ENCODE measurements around the gene DCLK2. TPM values are rescaled to one million over a fixed set of nuclear protein-coding genes. Genes with fewer than 3 reads are reported as not detected.

DCLK2 gene
- total RNA-seq, 2 experiments from 2014 or later: not detected

GRCh38 chr4:150252306-150252705, 174.1 kb downstream of the DCLK2 start:
- Mint-ChIP-seq H3K9me3 (no peaks in the 10 kb centered on the region), H3K36me3 (ENCODE audit: low read depth) (no peaks in the 10 kb centered on the region), H3K27ac (no peak overlapping the region), H3K27me3 (no peaks in the 10 kb centered on the region), H3K4me1 (ENCODE audit: low read depth) (no peaks in the 10 kb centered on the region), H3K4me3 (no peak overlapping the region)
- POLR2A ChIA-PET: no interaction called here
- ATAC-seq (ENCODE audit: poor library complexity) (no peak), DNase-seq (no peak)
- CTCF ChIA-PET: no interaction called here
- no peak overlapping the region for H3K27ac ChIP-seq (ENCODE audit: low read depth in 1 of 2, low read length in 2 of 2)
- intact Hi-C loops (cut with DNase I, micrococcal nuclease): no loop called here
- no peaks in the 10 kb centered on the region for H3K36me3 ChIP-seq (ENCODE audit: insufficient read depth, low read length)
- no peak overlapping the region for H3K4me3 ChIP-seq (ENCODE audit: low read length)
- TF ChIP-seq, protein P1, sequence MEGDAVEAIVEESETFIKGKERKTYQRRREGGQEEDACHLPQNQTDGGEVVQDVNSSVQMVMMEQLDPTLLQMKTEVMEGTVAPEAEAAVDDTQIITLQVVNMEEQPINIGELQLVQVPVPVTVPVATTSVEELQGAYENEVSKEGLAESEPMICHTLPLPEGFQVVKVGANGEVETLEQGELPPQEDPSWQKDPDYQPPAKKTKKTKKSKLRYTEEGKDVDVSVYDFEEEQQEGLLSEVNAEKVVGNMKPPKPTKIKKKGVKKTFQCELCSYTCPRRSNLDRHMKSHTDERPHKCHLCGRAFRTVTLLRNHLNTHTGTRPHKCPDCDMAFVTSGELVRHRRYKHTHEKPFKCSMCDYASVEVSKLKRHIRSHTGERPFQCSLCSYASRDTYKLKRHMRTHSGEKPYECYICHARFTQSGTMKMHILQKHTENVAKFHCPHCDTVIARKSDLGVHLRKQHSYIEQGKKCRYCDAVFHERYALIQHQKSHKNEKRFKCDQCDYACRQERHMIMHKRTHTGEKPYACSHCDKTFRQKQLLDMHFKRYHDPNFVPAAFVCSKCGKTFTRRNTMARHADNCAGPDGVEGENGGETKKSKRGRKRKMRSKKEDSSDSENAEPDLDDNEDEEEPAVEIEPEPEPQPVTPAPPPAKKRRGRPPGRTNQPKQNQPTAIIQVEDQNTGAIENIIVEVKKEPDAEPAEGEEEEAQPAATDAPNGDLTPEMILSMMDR (IDR thresholded peaks at IDR 0.05): no peak
- H3K4me1 ChIP-seq (ENCODE audit: insufficient read depth, low read length): no peaks in the 10 kb centered on the region
- H3K27me3 ChIP-seq (ENCODE audit: control insufficient read depth in 1 of 2, insufficient read depth in 2 of 2, low read length in 2 of 2): no peaks in the 10 kb centered on the region
- no peaks in the 10 kb centered on the region for H3K9me3 ChIP-seq (ENCODE audit: control insufficient read depth in 1 of 2, insufficient read depth in 1 of 2, low read length in 2 of 2)

DNA sequence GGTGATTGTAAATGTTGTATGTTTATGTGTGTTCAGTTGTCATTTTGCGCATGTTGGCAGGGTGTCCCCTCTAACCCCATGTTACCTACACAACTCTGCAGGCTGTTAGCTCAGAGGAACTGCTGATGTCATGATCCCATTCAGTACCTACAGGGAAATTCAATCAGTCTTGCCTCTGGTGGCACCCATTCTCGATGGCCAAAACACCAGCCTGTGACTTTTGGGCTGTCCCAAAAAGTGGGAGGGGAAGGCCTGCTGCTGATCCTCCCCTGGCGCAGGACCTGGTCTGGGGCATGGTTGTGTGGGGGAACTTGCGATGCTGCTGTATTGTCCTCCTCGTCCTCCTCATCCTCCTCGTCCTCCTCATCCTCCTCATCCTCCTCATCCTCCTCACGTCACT, 174.5 kb downstream of the DCLK2 start:
- no peak overlapping the region for H3K4me3 Mint-ChIP-seq
- no peaks in the 10 kb centered on the region for H3K9me3 ChIP-seq (ENCODE audit: control insufficient read depth in 1 of 2, insufficient read depth in 1 of 2, low read length in 2 of 2)
- TF ChIP-seq, protein P1 (IDR thresholded peaks at IDR 0.05): no peak
- H3K27me3 Mint-ChIP-seq: no peaks in the 10 kb centered on the region
- H3K27me3 ChIP-seq (ENCODE audit: control insufficient read depth in 1 of 2, insufficient read depth in 2 of 2, low read length in 2 of 2): no peaks in the 10 kb centered on the region
- H3K4me1 ChIP-seq (ENCODE audit: insufficient read depth, low read length): no peaks in the 10 kb centered on the region
- ChIA-PET POLR2A (no interaction called here), CTCF (no interaction called here)
- H3K36me3 Mint-ChIP-seq (ENCODE audit: low read depth): no peaks in the 10 kb centered on the region
- DNase-seq (no peak), ATAC-seq (ENCODE audit: poor library complexity) (no peak)
- no peaks in the 10 kb centered on the region for H3K4me1 Mint-ChIP-seq (ENCODE audit: low read depth)
- H3K27ac ChIP-seq (ENCODE audit: low read depth in 1 of 2, low read length in 2 of 2): no peak overlapping the region
- no peaks in the 10 kb centered on the region for H3K9me3 Mint-ChIP-seq
- no peak overlapping the region for H3K4me3 ChIP-seq (ENCODE audit: low read length)
- no peaks in the 10 kb centered on the region for H3K36me3 ChIP-seq (ENCODE audit: insufficient read depth, low read length)
- intact Hi-C loops (cut with DNase I, micrococcal nuclease): no loop called here
- no peak overlapping the region for H3K27ac Mint-ChIP-seq

DNA sequence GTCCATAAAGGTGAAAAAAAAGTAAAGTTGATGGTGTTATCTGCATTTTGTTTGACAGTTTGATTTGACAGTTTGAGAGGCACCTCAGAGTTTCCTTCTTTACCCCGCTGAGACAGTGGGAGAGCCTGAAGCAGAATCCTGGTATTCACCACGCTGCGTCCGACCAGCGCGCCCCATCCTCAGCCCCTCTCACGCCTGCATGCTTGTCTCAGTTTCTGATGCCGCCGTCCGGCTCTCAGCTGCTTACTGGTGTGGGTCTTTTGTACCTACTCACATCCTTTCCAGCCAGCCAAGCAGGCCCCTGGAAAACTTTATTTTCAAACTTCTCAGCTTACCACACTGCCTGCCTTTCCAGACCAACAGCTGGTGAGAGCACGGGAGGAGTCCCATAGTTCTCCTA, 175.2 kb downstream of the DCLK2 start:
- Histone ChIP-seq H3K4me1 (ENCODE audit: insufficient read depth, low read length) (no peaks in the 10 kb centered on the region), H3K27ac (ENCODE audit: low read depth in 1 of 2, low read length in 2 of 2) (no peak overlapping the region), H3K4me3 (ENCODE audit: low read length) (no peak overlapping the region), H3K9me3 (ENCODE audit: control insufficient read depth in 1 of 2, insufficient read depth in 1 of 2, low read length in 2 of 2) (no peaks in the 10 kb centered on the region), H3K27me3 (ENCODE audit: control insufficient read depth in 1 of 2, insufficient read depth in 2 of 2, low read length in 2 of 2) (no peaks in the 10 kb centered on the region), H3K36me3 (ENCODE audit: insufficient read depth, low read length) (no peaks in the 10 kb centered on the region)
- Mint-ChIP-seq H3K4me3 (no peak overlapping the region), H3K27me3 (no peaks in the 10 kb centered on the region), H3K27ac (no peak overlapping the region), H3K9me3 (no peaks in the 10 kb centered on the region), H3K4me1 (ENCODE audit: low read depth) (no peaks in the 10 kb centered on the region), H3K36me3 (ENCODE audit: low read depth) (no peaks in the 10 kb centered on the region)
- ChIA-PET POLR2A (no interaction called here), CTCF (no interaction called here)
- intact Hi-C loops (cut with DNase I, micrococcal nuclease): no loop called here
- DNase-seq: no peak
- TF ChIP-seq, protein P1 (IDR thresholded peaks at IDR 0.05): no peak
- ATAC-seq (ENCODE audit: poor library complexity): no peak

All from CD4-positive, alpha-beta T cell (primary cell).